ENCODE data around the gene BSND. TPM values are rescaled to one million over a fixed set of nuclear protein-coding genes. Genes with fewer than 3 reads are reported as not detected.

The BSND gene
- total RNA-seq, 4 donors from 2014 or later = not detected

GRCh38 chr1:55055951-55056631, 57.4 kb downstream of the BSND start:
- no peak for TF ChIP-seq CTCF (IDR thresholded peaks at IDR 0.05)
- DNase-seq (ENCODE audit: low spot score) (no peak), ATAC-seq (ENCODE audit: low FRiP score) (no peak)

GRCh38 chr1:55056632-55056992, 57.9 kb downstream of the BSND start:
- no peak for TF ChIP-seq CTCF (IDR thresholded peaks at IDR 0.05)
- ATAC-seq (ENCODE audit: low FRiP score) (no peak), DNase-seq (ENCODE audit: low spot score) (no peak)

- TF ChIP-seq CTCF (IDR thresholded peaks at IDR 0.05) = no peak
- ATAC-seq (ENCODE audit: low FRiP score) (no peak), DNase-seq (ENCODE audit: low spot score) (no peak)
These were observed 58.7 kb downstream of the BSND start for GRCh38 chr1:55057270-55057955.

- ATAC-seq (ENCODE audit: low FRiP score) (no peak), DNase-seq (ENCODE audit: low spot score) (no peak)
- no peak for TF ChIP-seq CTCF (IDR thresholded peaks at IDR 0.05)
These were observed 59.2 kb downstream of the BSND start for GRCh38 chr1:55057956-55058298.

GRCh38 chr1:55059302-55060132, 60.8 kb downstream of the BSND start:
- ATAC-seq (ENCODE audit: low FRiP score) (no peak), DNase-seq (ENCODE audit: low spot score) (no peak)
- TF ChIP-seq CTCF (IDR thresholded peaks at IDR 0.05) = no peak

GRCh38 chr1:55060133-55060999, 61.6 kb downstream of the BSND start:
- no peak for DNase-seq (ENCODE audit: low spot score)
- no peak for ATAC-seq (ENCODE audit: low FRiP score)
- TF ChIP-seq CTCF (IDR thresholded peaks at IDR 0.05) = no peak
